HG02840 (cell line): ENCODE measurements around the gene INSM1.
"Not testable (repeated sequence)": the region's sequence is repeated elsewhere in the genome, so short reads cannot be mapped to it uniquely, and the experiment has no call there.

ENCODE experiments used
- ATAC-seq: cut with Tn5 transposase; IDR thresholded peaks from one replicate; pipeline ENCODE4 v1.9.1; 2021; ENCODE audit warnings: mild to moderate bottlenecking, moderate library complexity, moderate number of reproducible peaks; ENCODE audit not compliant: unreplicated experiment, low FRiP score

INSM1 gene, protein sequence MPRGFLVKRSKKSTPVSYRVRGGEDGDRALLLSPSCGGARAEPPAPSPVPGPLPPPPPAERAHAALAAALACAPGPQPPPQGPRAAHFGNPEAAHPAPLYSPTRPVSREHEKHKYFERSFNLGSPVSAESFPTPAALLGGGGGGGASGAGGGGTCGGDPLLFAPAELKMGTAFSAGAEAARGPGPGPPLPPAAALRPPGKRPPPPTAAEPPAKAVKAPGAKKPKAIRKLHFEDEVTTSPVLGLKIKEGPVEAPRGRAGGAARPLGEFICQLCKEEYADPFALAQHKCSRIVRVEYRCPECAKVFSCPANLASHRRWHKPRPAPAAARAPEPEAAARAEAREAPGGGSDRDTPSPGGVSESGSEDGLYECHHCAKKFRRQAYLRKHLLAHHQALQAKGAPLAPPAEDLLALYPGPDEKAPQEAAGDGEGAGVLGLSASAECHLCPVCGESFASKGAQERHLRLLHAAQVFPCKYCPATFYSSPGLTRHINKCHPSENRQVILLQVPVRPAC

DNA sequence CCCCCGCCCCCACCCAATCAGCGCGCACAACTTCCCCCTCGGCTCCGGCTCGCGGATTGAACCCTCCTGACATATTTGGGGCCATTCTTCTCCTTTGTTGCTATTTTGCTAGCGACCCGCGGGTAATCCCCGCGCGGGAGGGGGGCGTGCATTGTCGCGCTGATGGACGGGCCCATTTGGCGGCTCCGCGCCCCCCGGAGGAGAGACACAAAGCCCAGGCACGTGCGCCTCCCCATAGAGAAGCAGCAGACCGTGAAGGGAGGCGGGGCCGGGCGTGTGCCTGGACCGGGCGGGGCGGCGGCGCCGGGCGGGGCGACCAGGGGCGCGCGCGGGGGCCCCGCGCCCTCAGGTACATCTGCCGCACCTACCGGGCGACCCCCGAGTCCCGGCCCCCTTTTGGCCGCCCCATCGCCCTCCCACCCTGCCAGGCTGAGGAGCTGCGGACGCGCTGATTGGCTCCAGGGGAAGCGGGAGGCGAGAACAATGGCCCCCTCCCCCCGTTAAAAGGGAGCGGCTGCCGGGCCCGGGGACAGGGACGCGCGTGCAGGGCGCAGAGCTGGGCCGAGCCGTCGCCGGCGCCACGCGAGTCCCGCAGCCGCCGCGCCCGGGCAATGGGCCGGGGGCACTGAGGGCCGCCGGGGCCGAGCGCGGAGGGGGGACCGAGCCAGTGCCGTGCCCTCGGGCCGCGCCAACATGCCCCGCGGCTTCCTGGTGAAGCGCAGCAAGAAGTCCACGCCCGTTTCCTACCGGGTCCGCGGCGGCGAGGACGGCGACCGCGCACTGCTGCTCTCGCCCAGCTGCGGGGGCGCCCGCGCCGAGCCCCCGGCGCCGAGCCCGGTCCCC, at the start of gene INSM1:
Gene INSM1 (plus strand): TSS at position 530 of the 843 bp plus-strand sequence. CDS start 164 bp downstream, at position 694.
- no peak for ATAC-seq

DNA sequence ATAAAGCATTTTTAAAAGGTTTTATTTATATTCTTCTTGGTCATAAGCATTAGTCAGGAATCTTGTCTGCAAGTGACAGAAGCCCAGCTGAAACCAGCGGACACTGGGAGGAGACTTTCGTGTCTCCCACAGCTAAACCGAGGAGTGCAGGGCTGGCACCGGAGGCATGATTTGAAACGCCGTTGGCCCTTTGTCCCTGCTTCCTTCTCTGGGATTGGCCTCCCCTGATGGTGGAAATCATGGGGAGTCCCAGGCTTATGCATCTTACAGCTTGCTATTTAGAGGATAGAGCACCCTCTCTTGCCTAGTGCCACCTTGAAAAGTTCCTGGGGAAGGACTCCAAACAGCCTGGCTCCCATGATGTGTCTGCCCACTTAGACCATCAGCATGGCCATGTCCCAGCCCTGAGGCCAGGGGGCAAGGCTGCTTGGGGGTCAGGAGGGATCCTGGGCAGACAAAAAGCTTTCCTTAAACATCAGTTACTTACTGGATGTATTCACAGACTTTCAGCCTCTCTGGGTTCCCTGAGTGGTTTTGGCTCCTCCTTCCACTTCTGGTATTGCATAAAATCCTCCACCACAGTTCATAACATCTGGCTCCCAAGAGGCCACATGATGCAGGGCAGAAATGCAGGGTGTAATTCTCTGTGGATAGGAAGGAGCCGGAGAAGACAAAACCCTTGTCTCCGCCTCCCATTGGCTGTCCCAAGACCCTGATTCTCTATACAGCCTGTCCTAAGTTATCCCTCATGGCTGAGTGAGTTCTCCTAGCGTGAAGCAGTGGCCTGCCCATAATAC, 49.3 kb upstream of the INSM1 start:
- no peak for ATAC-seq

DNA sequence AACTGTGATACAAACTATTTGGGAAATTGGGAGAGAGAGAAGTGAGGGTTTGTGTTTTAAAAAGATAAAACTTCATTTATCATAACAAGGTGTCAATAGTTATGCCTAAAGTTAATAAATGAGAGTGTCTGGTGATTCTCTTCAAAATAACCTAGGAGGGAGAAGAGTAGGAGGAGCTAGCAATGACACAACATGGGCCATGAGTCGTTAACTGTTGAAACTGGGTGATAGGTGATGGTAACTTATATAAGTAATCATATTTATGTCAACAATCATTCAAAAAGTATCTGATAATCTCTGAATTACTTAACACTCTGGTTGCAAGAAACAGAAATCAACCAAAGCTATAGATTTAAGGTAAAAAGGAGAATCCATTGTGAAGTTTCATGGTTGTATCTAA, 46.8 kb upstream of the INSM1 start:
- ATAC-seq: no peak

DNA sequence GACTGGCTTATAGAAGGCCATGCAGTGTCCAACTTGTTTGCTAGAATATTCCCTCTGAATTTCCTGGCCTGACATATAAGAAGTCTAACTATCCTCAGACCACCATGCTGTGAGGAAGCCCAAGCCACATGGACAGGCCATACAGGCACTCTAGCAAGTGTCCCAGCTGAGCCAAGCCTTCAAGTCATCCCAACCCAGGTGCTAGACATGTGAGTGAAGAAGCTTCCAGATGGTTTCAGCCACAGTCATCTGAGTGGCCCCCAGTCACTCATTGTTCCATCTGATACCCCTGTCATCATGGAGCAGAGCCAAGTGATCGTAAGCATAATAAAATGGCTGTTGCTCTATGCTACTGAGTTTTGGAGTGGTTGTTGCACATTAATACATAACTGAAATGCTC, 46.0 kb upstream of the INSM1 start:
- ATAC-seq: no peak

DNA sequence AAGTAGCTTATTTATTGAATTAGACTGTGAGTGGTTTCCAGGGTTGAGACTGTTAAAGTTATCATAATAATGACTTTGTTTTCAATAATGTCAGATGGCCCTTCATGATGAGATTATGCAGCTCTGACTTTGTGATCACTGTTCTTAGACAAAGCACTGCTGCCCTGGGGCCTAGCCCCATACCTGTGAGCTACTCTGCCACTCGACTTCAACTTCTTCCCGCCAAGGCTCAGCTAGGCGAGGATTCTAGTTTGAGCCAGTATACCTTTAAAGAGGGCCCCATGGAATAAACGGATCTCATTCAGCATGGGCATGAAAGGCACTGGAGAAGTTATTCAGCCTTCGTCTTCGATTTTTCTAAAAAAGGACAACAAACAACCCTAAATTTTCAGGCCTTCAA, 45.0 kb upstream of the INSM1 start:
- no peak for ATAC-seq

DNA sequence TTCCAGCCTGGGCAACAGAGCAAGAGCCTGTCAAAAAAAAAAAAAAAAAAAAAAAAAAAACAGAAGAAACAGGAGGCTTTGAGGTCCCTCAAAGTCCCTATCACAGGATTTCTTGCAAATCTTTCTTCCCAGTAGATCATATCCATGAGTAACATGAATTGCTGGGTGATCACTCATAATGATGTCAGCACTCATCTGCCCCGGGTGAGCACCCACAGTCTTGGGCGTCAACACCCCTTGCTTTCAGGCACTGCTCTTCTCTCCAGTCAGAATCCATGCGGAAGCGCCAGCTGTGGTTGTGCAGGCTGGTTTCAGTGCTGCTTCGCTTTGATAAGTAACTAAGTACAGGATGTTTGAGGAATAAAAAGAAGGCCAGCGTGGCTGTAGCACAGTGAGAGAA, 40.2 kb upstream of the INSM1 start:
- no peak for ATAC-seq

DNA sequence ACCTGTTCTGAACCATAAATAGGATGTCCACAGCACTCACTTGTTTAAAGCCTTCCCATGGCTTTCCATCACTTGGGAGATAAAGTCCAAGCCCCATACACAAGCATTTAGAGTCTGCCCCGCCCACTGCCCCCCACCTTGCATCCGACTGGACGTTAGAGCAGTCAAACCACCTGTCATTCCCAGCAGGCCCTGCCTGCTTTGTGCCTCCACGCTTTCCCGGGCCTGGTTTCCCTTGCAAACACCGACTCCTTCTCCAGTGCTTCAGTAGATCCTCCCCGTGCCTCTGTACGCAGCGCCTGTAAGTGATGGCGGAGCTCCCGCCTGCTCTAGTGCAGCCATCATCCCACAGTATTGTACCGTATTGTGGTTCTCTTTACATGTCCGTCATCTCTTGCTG, 38.3 kb upstream of the INSM1 start:
- ATAC-seq: no peak

DNA sequence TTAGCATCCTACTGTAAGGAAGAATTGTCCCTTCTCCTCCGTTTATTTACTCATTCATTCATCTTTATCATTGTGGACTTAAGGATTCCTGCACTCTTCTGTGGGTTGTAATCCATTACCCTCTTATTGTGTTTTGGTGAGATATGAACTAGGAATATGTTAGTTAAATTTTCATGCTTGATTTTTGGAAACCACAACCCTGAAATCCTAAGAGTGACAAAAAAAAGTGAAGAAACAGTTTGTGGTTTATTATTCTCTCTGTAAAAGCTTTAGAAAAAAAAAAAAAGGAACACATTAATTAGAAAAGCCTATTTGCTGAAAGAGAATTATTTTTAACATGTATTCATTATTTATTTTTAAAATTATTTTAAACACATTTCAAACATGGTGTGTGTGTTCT, 36.7 kb upstream of the INSM1 start:
- ATAC-seq: no peak

DNA sequence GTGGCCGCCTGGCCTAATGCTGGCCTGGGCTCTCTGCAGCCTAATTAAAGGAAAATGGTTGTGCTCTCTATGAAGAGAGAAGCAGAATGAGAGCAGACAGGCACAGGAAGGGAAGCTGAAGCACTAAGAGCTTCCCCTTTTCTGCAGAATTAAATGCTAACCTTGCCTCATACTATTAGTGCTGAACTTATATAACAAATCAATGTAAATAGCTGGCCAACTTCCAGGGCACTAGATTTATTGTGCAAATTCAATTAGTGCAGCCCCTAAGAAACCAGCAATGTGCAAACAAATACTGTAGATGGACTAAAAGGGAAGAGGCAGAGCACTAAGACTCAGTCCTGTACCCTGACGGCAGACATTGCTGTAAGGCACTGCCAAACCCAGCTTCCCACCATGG, 36.1 kb upstream of the INSM1 start:
- no peak for ATAC-seq

DNA sequence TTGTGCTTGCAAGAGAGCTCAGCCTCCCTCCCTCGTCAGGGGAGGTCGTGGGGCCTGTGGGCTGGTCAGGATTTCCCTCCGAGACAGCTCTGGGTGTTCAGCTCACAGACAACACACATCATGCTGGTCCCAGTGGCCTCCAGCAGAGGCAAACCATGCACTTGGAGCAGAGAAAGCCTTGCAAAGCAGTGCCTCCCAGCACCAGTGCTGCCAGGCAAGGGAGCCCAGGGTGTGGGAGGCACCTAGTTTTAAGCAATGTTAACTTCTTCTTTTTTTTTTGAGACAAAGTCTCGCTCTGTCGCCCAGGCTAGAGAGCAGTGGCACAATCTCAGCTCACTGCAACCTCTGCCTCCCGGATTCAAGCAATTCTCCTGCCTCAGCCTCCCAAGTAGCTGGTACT, 34.0 kb upstream of the INSM1 start:
- ATAC-seq: no peak

DNA sequence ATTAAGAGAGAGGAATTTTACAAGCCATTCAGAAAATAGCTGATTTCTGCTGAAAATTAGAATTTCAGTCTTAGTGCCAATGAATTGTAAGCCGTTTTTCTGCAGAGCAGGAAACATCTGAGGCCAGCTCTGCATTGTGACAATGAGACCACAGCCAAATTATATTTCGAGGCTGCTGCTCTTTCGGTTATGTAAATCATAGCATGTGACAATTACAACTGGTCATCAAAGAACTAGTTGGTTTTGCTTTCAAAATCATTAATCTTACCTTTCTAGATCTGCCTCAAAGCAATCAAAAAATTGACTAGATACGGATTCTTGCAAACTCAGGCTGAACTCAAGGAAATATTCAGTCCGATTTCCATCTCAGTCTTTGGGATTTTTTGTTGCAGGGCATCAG, 33.4 kb upstream of the INSM1 start:
- peak; percentile 92 for ATAC-seq

DNA sequence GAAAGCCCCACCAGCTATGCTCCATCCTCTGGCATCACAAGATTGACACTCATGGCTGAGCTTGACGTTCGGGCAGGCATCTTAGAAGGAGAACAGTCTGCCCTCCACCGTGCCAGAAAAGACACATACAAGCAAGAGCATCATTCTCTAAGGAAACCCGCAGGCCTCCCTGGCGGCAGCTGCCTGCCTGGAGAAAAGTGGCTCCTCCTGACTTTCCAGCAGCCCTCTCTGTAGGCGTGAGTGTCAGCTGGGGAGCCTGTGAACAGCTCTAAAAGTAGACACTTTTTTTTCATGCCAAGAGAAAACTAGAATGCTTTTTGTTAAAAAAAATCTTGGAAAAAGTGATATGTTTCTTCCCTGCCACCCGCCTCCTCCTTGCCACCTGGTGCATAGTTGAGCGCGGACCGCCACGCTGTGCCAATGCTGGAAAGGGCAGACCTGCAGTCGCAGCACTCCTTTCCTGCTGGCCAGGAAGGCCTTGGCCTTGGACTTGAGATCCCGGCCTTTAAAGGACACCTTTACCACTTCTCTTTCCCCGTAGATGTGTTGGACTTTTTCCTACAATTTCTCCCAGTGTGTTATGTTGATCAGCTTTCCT, 29.7 kb upstream of the INSM1 start:
- ATAC-seq: no peak

DNA sequence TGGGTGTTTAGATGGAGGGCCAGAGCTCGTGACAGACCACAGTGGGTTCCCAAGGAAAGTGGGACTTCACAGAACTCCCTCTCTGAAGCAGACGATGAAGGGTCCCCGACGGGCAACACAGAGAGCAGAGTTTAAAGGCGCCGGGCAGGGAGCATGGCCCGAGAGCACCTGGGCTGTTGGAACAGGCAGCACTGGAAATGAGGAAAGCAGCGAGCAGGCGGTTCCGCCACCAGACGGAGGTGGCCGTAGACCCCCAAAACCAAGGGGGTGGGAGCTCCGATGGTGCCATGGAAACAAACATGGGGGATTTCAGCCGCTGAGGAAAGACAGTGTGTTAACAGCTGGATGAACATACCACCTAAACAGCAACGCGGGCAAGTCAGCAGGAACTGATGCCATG, 27.5 kb upstream of the INSM1 start:
- no peak for ATAC-seq

DNA sequence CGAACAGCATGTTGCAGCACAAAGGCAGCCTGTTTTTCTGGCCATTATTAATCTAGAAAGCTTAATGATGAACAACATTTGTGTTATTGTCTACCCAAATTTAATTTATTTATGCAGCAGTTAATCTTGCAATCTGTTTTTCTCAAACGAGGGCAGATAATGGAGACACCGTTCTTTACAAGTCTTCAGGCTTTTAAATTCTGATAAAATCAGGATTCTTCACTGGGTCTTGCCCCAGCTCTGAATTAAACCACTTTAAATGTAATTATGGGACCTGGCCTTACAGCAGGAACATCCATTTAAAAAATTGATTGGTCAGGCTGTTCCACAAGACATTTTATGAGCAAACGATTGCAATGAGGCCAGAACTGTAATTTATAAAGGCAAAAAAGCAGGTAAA, 26.5 kb upstream of the INSM1 start:
- no peak for ATAC-seq

DNA sequence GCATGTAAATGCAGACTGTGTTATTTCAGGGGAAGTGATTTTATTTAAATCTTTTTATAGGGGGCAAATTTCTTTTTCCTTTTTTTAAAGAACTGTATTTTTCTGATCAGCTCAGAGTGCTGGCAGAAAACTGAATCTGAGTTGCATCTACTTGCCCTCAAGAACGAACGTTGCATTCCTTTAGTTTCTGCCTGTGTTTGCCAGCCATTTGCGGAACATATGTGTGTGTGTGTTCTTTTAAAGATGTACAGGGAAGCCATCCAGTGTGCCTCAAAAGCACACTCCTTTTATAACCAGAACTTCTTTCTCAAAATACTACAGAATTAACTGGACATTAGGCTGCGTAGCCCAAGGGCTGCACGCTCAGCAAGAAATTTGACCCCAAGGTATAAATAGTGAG, 25.8 kb upstream of the INSM1 start:
- ATAC-seq: no peak

DNA sequence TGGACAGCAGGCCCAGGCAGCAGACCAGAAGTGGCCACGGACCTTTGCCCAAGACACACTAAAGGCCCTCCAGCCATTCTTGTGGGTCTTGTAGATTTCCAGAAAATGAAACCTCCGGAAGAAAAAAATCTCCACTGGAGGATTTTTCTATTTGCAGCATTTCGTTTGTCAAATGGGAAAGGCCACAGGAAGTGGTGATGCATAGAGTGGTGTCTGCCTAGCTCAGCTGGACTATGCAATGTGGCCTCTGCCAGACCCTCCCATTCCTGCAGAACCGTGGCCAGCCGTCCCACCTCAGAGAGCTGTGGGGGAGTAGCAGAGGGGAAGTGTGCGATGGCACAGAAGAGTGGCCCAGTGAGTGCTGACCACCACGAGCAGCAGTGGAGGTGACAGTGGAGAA, 24.0 kb upstream of the INSM1 start:
- ATAC-seq: no peak

DNA sequence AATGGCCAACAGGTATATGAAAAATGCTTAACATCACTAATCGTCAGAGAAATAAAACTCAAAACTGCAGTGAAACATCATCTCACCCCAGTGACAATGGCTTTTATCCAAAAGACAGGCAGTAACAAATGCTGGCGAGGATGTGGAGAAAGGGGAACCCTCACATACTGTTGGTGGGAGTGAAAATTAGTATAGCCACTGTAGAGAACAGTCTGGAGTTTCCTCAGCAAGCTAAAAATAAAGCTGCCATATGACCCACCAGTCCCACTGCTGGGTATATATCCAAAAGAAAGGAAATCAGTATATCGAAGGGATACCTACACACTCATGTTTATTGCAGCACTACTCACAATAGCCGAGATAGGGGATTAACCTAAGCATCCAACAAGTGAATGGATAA, 23.4 kb upstream of the INSM1 start:
- ATAC-seq: no peak

DNA sequence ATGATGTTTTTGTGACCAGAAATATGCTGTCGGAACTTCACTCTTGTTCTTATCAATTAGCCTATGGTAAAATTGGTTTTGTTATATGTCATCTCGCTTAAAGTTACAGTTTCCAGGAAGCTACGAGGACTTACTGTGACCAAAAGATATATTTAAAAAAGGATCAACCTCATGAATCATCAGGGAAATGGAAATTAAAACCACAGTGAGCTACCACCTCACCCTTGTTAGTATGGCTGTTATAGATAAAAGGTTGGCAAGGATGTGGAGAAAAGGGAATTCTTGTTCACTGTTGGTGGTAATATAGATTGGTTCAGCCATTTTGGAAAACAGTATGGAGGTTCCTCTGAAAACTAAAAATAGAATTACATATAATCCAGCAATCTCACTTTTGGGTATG, 14.3 kb upstream of the INSM1 start:
- ATAC-seq: no peak

DNA sequence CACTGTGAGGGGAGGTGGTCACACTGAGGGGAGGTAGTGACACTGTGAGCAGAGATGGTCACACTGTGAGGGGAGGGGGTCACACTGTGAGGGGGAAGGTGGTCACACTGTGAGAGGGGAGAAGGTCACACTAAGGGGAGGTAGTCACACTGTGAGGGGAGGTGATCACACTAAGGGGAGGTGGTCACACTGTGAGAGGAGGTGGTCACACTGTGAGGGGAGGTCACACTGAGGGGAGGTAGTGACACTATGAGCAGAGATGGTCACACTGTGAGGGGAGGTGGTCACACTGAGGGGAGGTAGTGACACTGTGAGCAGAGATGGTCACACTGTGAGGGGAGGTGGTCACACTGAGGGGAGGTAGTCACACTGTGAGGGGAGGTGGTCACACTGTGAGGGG, 12.4 kb upstream of the INSM1 start:
- ATAC-seq: not testable (repeated sequence)

DNA sequence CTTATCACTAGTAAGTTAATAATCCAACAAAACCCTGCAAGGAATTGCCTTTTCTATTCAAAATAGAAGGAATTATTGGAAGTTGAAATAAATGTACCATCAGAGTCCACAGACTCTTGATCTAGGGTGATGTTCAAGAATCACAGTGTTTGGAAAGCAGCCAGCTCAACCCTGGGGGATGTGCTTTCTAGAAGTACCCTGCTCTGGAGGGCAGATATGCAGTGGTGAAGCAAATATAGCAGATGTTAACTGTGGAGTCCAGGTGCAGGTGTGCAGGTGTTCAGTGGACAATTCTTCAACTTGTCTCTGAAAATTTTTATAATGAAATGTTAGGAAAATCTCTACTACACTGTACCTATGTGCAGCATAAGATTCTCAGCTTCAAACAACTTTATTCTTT, 9.1 kb upstream of the INSM1 start:
- no peak for ATAC-seq
